CD4-positive, alpha-beta T cell treated with Interleukin-21 for 1 hour (primary cell): ENCODE data around the gene KPTN.

Source experiments
- DNase-seq: peaks from one replicate; pipeline ENCODE4 v3.0.0-alpha.2; 2020

KPTN gene

GRCh38 chr19:47483800-47484690, at the start of gene KPTN:
Gene KPTN (minus strand): TSS chr19:47484219. CDS start chr19:47484160, 59 bp downstream.
- peak; percentile 89 for DNase-seq

GRCh38 chr19:47531640-47532387, 47.8 kb upstream of the KPTN start:
- no peak for DNase-seq

- no peak for DNase-seq
Observed at GRCh38 chr19:47529018-47529742, 45.2 kb upstream of the KPTN start.

- DNase-seq, result no peak
Observed at GRCh38 chr19:47526798-47527197, 42.8 kb upstream of the KPTN start.

- DNase-seq, result no peak
Observed at GRCh38 chr19:47523473-47523872, 39.5 kb upstream of the KPTN start.

- DNase-seq, result no peak
Observed at GRCh38 chr19:47521473-47522180, 37.6 kb upstream of the KPTN start.

GRCh38 chr19:47520839-47521238, 36.8 kb upstream of the KPTN start:
- DNase-seq, result no peak

GRCh38 chr19:47520343-47520806, 36.4 kb upstream of the KPTN start:
- DNase-seq, result no peak

GRCh38 chr19:47518854-47519253, 34.8 kb upstream of the KPTN start:
- no peak for DNase-seq

GRCh38 chr19:47518139-47518538, 34.1 kb upstream of the KPTN start:
- peak; percentile 65 for DNase-seq

- peak; percentile 100 for DNase-seq
Observed at GRCh38 chr19:47514869-47515588, 31.0 kb upstream of the KPTN start, which contains the start of gene NAPA. Gene NAPA (minus strand): TSS chr19:47515063. CDS start chr19:47514940, 123 bp downstream.

GRCh38 chr19:47514151-47514868, 30.3 kb upstream of the KPTN start:
- DNase-seq, result no peak

GRCh38 chr19:47512948-47513319, 28.9 kb upstream of the KPTN start:
- DNase-seq, result no peak

GRCh38 chr19:47512183-47512947, 28.3 kb upstream of the KPTN start:
- peak; percentile 14 for DNase-seq

- no peak for DNase-seq
Observed at GRCh38 chr19:47511681-47512080, 27.7 kb upstream of the KPTN start.

GRCh38 chr19:47511128-47511517, 27.1 kb upstream of the KPTN start:
- DNase-seq, result no peak

- no peak for DNase-seq
Observed at GRCh38 chr19:47510516-47511127, 26.6 kb upstream of the KPTN start.

GRCh38 chr19:47509973-47510372, 26.0 kb upstream of the KPTN start:
- DNase-seq, result no peak

GRCh38 chr19:47509170-47509847, 25.3 kb upstream of the KPTN start:
- DNase-seq, result no peak
